GM21723 (cell line): ENCODE measurements around the gene CBX2.

Experiments used
- ATAC-seq: cut with Tn5 transposase; IDR thresholded peaks from one replicate; pipeline ENCODE4 v1.9.1; 2021; ENCODE audit warnings: mild to moderate bottlenecking, moderate library complexity; ENCODE audit not compliant: unreplicated experiment

The CBX2 gene

DNA sequence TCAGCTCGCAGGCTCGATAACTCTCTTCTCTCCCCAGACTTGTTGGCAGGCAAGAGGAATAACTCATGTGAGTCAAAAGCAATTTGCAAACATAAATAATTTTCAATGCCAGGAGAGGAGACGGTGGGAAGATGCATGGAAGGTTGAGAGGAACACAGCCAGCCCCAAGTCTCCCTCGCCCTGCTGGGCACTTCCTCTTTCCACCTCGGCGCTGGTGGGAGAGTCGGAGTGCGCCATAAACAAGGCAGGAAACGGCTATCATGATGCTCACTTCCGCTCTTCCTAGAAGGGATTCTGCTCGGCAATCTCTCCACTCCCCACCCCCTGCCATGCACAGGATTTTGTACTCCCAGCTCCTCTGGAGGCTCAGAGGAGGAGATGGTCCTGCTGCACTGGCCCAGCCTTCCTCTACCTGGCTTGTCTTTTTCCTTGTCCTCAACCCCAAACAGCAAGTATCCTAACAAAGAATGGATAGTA, 48.3 kb downstream of the CBX2 start:
- no peak for ATAC-seq

GRCh38 chr17:79826841-79827578, 49.1 kb downstream of the CBX2 start:
- no peak for ATAC-seq

DNA sequence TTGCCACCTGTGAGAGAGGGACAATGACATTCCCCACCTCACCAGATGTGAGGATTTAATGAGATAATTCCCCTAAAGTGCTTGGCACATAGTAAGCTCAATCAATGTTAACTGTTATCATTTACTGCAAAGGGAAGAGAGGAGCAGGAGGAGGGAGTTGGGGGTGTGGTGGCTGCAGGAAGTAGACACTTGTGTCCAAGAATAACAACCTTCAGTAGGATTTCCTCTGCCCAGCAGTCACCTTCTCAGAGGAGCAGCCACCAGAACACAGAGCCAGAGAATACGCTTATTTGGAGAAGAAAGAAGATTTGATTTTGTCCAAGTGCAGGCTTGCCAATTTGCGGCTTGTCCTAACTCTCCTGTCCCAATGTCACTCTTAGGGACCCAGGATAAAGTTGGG, 51.1 kb downstream of the CBX2 start:
- ATAC-seq, result no peak

- no peak for ATAC-seq
Observed at GRCh38 chr17:79829457-79829856, 51.5 kb downstream of the CBX2 start.

DNA sequence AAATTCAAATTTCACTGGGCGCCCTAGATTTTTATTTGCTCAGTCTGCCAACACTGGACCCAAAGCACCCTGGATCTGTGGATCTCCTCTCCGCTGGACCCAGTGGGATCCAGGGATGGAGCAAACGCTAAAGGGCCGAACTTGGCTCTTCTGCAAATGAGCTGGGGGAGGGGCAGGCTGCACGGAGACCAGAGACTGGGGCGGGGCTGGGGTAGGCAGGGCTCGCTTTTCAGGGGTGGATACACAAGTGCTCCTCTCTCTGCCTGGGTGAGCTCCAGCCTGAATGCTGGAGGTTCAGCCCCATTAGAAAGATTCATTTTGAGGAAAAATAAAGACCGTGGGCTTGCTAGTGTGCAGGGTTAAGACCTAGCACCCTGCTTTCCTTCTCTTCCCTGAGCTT, 52.4 kb downstream of the CBX2 start:
- no peak for ATAC-seq

- ATAC-seq, result no peak
Observed at GRCh38 chr17:79830763-79831264, 52.9 kb downstream of the CBX2 start.

DNA sequence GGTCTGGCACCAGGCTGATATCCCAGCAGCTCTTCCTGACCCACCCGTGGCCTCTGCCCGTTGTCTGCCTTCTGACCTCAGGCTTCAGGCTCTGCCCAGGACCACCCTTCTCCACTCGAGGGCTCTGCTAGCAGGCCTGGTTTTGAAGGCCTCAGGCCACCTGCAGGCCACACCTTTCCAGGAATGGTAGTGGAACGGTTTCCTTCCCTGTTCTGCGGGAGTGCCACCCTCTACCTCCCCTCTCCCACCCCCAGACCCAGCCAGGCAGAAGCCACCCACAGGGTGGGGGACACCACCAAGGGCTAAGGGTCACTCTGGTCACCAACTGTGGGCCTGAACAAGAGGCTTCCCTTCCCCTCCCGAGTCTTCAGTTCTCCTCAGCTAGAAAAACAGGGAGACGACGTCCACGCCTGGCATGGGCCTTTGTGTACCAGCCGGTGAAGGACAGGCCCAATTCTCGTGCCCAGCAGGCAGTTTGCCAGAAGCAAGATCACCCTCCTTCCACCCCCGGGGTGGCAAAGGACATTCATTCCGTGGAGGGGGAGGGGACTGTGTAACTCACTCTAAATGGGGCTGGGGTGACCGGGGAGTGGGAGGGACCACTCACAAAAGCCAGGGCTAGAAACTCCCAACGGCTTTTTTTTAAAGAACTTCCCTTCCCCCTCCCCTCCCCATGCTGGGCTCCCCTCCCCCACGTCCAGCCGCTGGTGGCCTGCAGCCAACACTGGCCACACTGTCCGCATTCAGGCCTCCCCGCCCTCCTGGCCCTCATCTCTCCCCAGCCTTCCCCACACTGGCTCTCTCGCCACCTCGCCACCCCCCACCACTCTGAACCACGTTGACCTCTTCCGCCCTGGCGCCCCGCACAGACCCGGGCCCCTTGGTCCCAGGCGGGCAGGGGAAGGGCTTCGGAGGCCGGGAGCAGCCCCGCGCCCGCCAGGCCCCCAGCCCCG, 53.6 kb downstream of the CBX2 start:
- no peak for ATAC-seq

DNA sequence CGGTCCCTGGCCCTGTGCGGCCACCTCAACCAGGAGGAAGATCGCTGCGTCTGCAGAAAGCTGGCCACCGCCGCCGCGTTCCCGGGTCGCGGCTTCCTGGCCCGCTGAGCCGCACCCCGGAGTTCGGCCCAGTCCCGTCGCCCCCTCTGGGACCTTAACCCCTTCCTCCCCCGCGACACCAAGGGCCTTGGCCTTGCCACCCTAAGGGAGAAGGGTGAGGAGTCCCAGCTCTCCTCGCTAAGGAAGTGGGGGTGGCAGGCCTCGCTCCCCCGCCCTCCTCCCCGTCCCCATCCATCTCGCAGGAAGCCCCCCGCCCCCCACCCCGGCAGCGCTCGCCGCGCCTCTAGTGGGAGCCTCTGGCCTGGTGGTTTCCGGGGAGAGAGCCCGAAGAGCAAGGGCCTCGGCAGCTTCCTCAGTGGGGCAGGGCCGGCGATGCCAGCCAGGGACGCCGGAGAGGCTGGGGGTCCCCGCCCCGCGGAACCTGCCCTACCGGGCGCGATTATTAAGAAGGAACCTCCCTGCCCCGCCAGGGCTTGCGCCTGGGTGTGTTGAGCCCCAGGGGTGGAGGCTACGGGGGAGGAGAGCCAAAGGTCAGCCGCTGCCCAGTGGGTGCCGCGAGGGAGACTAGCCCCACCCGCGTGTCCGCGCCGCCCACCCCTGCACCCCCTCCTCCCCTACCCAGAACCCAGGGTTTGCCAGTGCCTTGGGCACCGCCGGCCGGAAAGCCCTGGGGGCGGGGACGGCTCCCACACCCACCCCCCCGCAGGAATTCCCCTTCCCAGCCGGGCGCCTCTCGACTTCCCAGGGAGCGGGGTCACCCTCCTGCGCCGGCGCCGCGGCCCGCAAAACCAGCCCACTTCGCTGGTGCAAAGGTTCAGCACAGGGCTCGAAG, 54.5 kb downstream of the CBX2 start:
- no peak for ATAC-seq

DNA sequence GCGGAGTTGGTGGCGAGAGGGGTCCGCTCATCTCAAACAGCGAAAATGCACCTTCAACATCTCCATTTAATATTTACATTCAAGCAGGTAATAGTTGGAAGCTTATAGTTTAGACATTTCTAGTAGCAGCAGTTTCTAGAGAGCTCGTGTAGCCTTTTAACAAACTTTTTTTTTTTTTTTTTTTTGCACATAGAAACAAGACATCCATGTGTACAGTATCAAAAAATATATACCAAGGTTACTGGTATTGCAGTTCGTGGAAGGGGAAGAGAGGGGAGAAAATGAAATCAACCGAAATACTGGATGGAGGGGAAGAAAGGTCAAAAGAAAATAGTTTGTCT, 55.1 kb downstream of the CBX2 start:
- no peak for ATAC-seq

DNA sequence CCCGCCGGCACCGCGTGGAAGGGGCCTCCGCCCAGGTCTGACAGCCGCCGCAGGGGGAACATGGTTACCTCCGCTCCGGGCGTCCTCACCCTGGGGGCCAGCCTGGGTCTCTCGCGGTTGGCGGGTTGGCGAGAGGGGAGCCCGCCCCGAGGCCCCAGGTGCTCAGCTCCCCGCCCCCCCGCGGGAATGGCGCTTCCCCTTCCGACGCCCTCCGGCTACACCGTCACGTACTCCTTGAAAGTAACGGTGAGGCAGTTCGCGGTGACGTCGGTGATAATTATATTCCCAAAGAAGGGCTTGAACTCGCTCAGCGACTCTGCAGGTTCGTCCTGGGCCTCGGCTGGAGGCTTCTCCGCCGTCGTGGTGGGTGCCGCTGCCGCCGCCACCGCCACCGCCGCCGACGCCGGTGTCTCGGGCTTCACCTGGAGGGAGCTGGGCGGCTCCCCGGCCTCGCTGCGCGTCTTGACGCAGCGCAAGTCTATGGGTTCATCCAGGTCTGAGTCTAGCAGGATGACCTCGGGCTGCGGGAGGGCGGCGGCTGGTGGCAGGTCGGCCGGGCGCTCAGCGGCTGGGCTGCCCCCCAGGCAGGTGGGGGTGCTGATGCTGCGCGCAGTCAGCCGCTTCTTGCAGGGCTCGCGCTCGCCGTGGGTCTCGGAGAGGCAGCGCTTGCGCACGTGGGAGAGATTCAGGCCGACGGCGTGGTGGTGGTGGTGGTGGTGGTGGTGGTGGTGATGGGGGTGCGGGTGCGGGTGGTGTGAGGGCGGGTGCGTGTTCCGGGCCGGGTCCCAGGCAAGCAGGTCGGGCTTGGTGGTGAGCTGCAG, 56.0 kb downstream of the CBX2 start:
- no peak for ATAC-seq

GRCh38 chr17:79834565-79835469, 56.9 kb downstream of the CBX2 start:
- no peak for ATAC-seq

- no peak for ATAC-seq
Observed at GRCh38 chr17:79835470-79835899, 57.5 kb downstream of the CBX2 start.

GRCh38 chr17:79835953-79836509, 58.1 kb downstream of the CBX2 start:
- no peak for ATAC-seq

GRCh38 chr17:79836510-79836971, 58.6 kb downstream of the CBX2 start:
- ATAC-seq, result no peak

- no peak for ATAC-seq
Observed at GRCh38 chr17:79836972-79837887, 59.3 kb downstream of the CBX2 start.
